ENCODE measurements around the gene OR52J3. TPM values are rescaled to one million over a fixed set of nuclear protein-coding genes. Genes with fewer than 3 reads are reported as not detected.

Gene OR52J3
- total RNA-seq: not detected in 2 replicates

DNA sequence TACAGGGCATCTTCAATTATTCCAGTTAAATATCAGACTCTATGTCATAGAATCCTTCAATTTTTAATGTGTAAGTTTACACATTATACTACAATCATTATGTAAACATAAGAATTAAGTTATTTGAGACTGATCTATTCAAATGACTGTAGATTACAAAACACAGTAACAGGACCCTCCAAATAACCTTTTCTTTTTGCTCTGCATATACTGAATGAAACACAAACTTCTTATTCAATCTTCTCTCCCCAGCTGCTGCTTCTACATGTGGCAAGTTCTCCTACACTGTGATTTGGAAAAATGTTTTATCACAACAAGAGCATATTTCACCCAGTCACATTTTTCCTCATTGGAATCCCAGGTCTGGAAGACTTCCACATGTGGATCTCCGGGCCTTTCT lies at the start of gene OR52J3:
Gene OR52J3 (plus strand): TSS at position 301 of the 400 bp plus-strand sequence. CDS start 0 bp downstream, at position 301.

DNA sequence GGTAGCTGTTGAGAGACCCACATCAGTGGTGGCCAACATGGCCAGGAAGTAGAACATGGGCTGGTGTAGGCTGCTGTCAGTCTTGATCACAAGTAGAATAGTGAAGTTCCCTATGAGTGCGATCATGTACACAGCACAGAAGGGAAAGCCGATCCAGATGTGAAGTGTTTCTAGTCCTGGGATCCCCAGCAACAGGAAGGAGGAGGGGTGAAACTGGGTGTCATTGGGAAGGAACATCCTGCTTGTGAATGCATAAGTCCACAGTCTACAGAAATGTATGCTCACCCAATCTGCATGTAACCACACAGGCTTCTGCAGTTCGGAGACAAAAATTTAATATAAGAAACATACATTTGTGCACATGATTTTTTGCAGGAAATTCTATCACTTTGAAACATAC lies 13.1 kb downstream of the OR52J3 start, which contains the start of gene OR52E2:
Gene OR52E2 (minus strand): TSS at position 237 of the 400 bp plus-strand sequence. CDS start 0 bp downstream, at position 237.

DNA sequence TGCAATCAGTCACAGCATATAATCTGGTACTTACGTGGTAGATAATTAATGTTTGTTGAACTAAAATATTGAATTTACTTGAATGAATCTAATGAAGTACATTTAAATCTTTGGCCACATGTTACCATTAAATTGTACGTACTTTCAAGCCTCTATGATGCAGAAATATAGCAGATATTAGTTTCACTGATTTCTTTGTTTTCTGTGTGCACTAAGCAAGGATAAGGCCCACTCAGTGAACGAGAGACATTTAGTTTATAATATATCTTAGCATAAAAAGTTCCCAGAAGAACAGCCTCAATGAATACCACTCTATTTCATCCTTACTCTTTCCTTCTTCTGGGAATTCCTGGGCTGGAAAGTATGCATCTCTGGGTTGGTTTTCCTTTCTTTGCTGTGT lies 22.9 kb downstream of the OR52J3 start, which contains the start of gene OR52E1:
Gene OR52E1 (plus strand): TSS at position 301 of the 400 bp plus-strand sequence.

Other genes starting within 250 kb of the OR52J3 start
- not detected in 2 replicates for gene OR52R1, start 242.1 kb upstream of the OR52J3 start, total RNA-seq
- not detected in 2 replicates for gene OR51F2, start 225.2 kb upstream of the OR52J3 start, total RNA-seq
- gene OR51S1, start 197.3 kb upstream of the OR52J3 start, total RNA-seq: not detected in 2 replicates
- not detected in 2 replicates for gene OR51T1, start 164.6 kb upstream of the OR52J3 start, total RNA-seq
- gene OR51A7, start 142.7 kb upstream of the OR52J3 start, total RNA-seq: not detected in 2 replicates
- gene OR51G2, start 127.2 kb upstream of the OR52J3 start, total RNA-seq: not detected in 2 replicates
- gene OR51G1, start 122.2 kb upstream of the OR52J3 start, total RNA-seq: not detected in 2 replicates
- not detected in 2 replicates for gene OR51A4, start 98.9 kb upstream of the OR52J3 start, total RNA-seq
- gene OR51A2, start 90.8 kb upstream of the OR52J3 start, total RNA-seq: not detected in 2 replicates
- not detected in 2 replicates for gene OR51L1, start 51.7 kb upstream of the OR52J3 start, total RNA-seq
- gene OR52E2, start 13.1 kb downstream of the OR52J3 start, total RNA-seq: not detected in 2 replicates
- gene OR52E1, start 23.0 kb downstream of the OR52J3 start, total RNA-seq: not detected in 2 replicates
- not detected in 2 replicates for gene OR52A5, start 91.8 kb downstream of the OR52J3 start, total RNA-seq
- not detected in 2 replicates for gene OR52A1, start 108.2 kb downstream of the OR52J3 start, total RNA-seq
- gene OR51V1, start 154.2 kb downstream of the OR52J3 start, total RNA-seq: not detected in 2 replicates
- gene HBB, start 180.5 kb downstream of the OR52J3 start, total RNA-seq: not detected in 2 replicates
- gene HBD, start 188.0 kb downstream of the OR52J3 start, total RNA-seq: not detected in 2 replicates
- not detected in 2 replicates for gene HBG1, start 203.3 kb downstream of the OR52J3 start, total RNA-seq
- not detected in 2 replicates for gene HBG2, start 208.3 kb downstream of the OR52J3 start, total RNA-seq
- gene HBE1, start 223.4 kb downstream of the OR52J3 start, total RNA-seq: not detected in 2 replicates

All from epithelial cell of umbilical artery (primary cell).